Glomerular visceral epithelial cell (primary cell): Measurements from ENCODE around the gene C1QTNF8.

Experiments
- DNase-seq: peaks from one replicate; pipeline ENCODE4 v3.0.0-alpha.2; 2016; ENCODE audit errors: extremely low spot score

C1QTNF8 gene

DNA sequence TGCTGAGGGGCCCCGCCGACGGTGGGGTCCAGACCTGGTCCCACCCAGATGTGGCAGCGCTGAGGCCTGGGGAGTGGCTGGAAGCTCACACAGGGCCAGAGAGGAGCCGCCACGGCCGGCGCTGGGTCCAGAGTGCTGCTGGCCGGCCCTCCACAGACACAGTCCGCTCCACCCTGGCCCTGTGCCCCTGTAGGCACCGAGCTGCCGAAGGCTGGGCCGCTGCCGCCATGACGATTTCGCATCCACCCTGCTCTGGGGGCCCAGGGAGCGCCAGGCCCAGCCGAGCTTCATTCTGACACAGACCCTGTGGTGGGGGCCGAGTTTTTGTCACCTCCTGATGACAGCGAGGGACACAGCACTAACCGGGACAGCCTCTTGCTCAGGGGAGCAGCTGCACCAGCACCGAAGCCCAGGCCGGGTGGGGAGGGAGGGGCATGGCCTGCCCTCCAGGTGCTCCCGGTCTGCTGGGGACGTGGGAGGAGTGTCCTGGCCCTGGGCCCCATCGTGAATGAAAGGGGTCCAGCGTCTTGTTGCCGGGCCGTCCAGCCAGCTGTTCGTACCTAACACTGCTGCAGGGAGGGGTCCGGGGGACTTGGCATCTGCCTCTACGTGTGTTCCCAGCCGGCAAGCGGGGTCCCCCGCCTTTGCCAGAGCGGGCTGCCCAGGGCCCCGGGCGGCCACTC is 50.6 kb downstream of the C1QTNF8 start:
- DNase-seq, result no peak

DNA sequence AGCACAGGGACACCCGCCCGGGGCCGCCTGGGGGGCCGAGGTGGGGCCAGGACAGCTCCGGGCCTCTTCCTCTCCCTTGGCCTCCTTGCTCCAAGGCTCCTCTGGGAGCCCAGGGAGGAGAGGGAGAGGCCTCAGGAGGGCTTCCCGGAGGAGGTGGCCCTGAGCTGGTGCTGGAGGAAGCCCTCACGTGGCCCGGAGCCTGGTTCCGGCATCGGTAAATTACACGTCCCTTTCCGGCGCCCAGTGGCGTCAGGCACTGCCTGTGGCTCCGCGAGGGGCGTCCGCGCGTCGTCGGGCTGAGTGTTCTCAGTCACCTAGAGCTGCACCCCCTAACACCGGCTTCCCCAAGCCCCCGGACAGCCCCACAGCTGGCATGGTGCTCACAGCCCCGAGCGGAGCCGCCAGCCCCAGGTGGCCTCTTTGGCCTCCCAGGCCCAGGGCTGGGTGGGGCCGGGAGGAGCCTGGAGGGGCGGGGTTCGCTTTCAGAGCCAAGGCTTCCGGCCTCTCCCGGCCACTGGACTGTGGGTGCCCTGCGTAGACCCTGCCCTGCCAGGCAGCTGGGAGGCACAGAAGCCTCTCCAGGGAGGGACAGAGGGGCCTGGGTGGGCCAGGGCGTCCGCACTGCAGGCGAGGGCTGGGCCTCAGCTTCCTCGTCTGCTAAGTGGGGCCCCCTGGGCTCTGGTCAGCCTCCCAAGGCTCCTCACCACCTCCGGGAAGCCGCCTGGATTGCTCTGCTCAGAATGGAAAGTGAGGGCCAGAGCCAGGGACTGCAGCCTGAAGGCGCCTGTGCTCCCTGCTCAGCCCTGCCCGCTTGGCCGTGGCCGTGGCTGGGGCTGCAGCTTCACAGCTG is 51.4 kb downstream of the C1QTNF8 start:
- no peak for DNase-seq

DNA sequence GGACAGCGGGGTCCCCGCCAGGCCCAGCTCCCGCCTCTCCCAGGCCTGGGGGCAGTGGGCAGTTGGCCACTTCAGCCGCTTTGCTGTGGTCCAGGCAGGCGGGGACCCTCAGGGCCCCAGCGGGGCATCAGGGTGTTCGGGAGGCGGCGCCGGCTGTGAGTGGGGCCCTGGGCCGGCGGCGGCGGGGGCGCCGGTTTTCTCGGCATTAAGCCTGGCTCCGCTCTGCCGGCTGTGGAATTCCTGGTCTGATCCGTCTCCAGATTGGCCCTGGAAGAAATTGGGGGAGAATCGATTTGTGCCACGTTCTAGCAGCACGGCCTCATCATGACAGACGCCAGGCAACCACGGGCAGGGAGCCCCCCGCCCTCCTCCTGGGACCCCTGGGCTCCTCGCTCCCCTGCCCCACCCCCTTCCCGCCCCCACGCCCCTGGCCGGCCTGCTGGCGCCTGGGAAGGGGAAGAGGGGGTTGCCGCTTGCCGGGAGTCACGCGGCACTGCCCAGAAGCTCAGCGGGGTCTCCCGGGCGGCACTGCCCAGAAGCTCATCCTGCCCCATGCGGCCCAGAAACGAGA is 52.1 kb downstream of the C1QTNF8 start:
- DNase-seq, result no peak

DNA sequence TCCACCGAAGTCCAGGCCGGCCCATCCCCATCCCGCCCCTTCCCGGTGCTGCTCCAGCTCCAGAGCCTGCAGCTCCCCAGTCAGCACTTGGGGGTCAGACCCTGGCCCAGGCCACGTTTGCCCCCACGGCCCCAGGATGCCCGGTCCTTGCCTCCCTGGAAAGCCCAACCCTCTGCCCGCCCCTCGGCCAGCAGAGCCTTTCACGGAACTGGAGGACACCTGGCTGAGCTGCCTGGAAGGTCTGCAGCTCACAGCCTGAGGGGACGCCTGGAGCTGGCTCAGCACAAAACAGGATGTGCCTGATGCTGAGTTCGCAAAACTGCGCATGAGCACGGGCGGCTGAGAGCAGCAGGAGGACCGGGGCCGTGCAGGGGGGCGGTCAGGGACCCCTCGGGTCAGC is 53.2 kb downstream of the C1QTNF8 start:
- no peak for DNase-seq

DNA sequence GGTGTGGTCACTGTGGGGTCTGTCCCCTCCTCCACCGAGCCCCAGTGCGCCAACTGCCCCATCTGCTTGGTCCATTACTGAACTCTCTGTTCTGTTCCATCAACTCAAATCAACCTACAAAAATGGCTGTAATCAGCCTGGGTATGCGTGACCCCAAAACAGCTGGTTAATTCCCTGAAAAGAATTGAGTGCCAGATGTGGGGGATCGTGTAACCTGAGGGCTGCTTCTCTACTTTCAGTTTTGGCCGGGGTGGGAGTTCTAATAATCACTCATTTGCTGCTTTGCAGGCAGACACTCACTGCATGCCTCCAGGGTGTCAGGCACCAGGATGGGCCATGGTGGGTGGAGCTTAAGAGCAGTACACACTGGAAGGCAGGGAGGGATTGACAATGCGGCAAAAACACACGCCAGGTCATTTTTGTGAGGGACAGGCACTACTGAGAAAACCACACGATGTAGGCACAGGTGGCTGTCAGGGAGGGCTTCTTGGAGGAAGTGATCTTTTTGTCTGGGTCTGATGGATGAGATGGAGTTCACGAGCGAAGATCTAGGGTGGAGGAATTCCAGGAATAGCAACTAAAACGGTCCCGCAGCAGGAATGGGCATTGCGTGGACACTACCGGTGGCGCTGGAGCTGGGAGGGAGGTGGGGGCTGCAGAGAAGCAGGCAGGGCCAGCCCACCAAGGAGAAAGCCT is 53.8 kb downstream of the C1QTNF8 start:
- DNase-seq, result no peak

DNA sequence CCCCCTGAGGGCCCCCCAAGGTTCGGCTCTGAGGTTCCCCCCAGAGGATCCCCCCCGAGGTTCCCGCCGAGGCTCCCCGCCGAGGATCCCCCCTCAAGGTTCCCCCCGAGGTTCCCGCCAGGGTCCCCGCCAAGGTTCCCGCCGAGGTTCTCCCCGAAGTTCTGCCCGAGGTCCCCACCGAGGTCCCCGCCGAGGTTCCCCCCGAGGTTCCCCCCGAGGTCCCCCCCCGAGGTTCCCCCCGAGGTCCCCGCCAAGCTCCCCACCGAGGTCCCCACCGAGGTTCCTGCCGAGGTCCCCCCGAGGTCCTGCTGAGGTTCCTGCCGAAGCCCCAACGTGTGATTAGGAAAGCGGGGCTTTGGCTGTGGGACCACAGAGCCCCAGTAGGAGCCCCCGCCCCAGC is 55.7 kb downstream of the C1QTNF8 start:
- no peak for DNase-seq

DNA sequence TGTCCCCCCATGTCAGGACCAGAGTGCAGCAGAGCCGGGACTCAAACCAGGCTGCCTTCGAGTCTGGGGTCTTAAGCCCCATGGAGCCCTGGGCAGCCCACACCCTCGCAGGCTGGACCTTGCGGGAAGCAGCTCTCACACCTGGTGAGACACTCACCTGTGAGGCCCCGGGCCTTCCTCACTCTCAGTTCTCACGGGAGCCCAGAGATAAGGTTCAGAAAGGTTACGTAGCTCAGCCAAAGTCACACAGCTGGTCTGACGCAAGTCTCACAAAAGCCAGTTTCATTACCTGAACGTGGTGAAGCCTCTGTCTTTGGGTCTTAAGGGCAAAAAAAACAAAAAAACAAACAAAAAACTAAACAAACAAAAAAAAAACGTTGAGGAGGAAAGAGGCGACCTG is 56.3 kb downstream of the C1QTNF8 start:
- no peak for DNase-seq

DNA sequence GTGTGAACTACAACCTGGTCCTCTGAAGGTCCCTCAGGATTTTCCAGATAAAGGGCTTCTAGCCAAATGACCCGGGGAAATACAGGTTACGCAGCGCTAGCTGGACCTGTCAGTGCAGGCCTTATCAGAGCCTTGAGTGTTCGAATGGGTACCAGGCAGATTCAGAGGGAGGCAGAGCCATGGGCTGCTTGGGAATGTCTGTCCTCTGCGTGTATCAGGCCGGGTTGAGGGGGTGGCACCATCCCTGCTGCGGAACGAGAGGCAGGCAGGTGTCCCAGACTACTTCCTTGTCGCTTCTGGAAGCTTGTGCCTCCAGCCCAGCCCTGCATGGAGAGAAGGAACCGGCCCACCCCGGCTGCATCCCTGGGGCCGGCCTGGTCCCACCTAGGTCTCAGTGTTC is 57.1 kb downstream of the C1QTNF8 start:
- no peak for DNase-seq
